SK-N-SH (cell line): ENCODE data around the gene RPH3AL.

ENCODE experiments used
- POLR2AphosphoS5 ChIP-seq: IDR thresholded peaks from 2 replicates; pipeline ENCODE4 v1.6.1; 2012; ENCODE audit warnings: low read depth, low read length
- RFX5 ChIP-seq: IDR thresholded peaks from 2 replicates; pipeline ENCODE4 v1.6.1; 2012; ENCODE audit warnings: mild to moderate bottlenecking, improper control_type of control experiment, low read length

DNA sequence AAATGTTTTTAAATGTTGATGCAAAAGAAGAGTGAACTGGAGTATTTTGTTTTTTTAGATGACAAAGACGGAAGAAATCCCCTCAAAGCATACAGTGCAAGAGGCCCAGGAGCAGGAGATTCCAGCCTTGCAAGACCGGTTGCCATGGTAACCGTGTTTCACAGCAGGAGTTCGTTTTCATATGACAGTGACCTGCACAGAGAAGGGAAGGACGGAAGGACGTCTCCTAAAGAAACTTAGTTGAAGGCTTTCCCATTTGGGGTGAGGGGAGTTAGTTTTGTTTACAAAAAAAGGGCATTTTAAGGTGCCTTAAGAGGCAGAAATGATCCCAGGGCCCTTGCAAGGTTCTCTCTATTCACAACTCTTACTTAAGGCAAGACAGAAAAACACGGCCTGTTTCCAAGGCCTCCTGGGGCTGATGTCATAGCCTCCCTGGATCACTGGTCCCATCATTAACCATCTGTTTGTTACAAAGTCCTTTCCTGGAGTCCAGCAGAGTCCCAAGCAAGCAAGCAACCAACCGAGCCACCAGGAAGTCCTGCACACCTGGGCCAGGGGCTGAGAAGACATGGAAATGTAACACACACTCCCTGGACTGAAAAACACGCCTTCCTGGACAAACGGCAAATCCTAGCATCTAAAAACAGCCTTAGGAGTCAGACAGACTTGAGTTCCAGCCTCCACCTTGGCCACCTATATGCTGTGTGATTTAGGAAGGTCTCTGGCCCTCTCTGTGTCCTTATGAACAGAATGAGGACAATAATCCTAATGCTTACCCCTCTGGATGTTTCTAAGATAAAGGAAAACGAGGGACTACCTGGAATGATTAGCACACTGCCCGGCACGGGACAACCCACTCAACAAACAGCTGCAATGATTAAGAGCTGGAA, 30.3 kb upstream of the RPH3AL start:
- TF ChIP-seq RFX5 = no peak
- TF ChIP-seq POLR2AphosphoS5 = no peak
